PC-9 (cell line): ENCODE measurements around the gene MVD. TPM values are rescaled to one million over a fixed set of nuclear protein-coding genes. Genes with fewer than 3 reads are reported as not detected.

ENCODE experiments used
- BruUV-seq: library from RNA; stranded (reverse); fragments of 400-500 nt; replicated peaks from 2 replicates; lab custom pipeline; 2021; lab: Mats Ljungman, UMichigan
- CTCF ChIA-PET: fragments of 300-600 bp; sonication (Branson Sonifier 250); formaldehyde crosslinking; loops from one replicate; lab custom pipeline; 2022; ENCODE audit warnings: antibody characterized with exemption; lab: Charles Lee
- POLR2A ChIA-PET: fragments of 300-600 bp; sonication (Branson Sonifier 250); formaldehyde crosslinking; loops from one replicate; lab custom pipeline; 2022; ENCODE audit warnings: antibody characterized with exemption; ENCODE audit not compliant: unreplicated experiment; lab: Charles Lee
- DNase-seq, 2 experiments: peaks; one replicate each; pipeline versions ENCODE4 v3.0.0 to v3.0.0-alpha.2; 2015 to 2022; ENCODE audit warnings: mixed read lengths in 1 of 2
- H2AFZ ChIP-seq: fragments of 200-600 bp; sonication (generic); 2 replicates; pipeline ENCODE4 v1.8.1; 2017; ENCODE audit warnings: antibody characterized with exemption
- H3F3A ChIP-seq: fragments of 200-600 bp; sonication (generic); 2 replicates; pipeline ENCODE4 v1.8.1; 2017; ENCODE audit warnings: antibody characterized with exemption, mild to moderate bottlenecking, low read depth; ENCODE audit not compliant: insufficient read depth
- H3K27ac ChIP-seq: fragments of 200-600 bp; sonication (generic); 2 replicates; pipeline ENCODE4 v1.6.1; 2016; ENCODE audit warnings: mixed run types
- H3K27me3 ChIP-seq: fragments of 200-600 bp; sonication (generic); 2 replicates; pipeline ENCODE4 v1.6.1; 2016; ENCODE audit warnings: low read depth, mixed run types; ENCODE audit not compliant: insufficient read depth
- H3K36me3 ChIP-seq: fragments of 200-600 bp; sonication (generic); 2 replicates; pipeline ENCODE4 v1.6.1; 2016; ENCODE audit warnings: low read depth, mixed run types
- H3K4me1 ChIP-seq: fragments of 200-600 bp; sonication (generic); replicated peaks from 2 replicates; pipeline ENCODE4 v1.6.1; 2016; ENCODE audit warnings: mixed run types; ENCODE audit not compliant: insufficient read depth
- H3K4me2 ChIP-seq: fragments of 200-600 bp; sonication (generic); 2 replicates; pipeline ENCODE4 v1.6.1; 2017; ENCODE audit warnings: mixed run types
- H3K4me3 ChIP-seq: fragments of 200-600 bp; sonication (generic); 2 replicates; pipeline ENCODE4 v1.6.1; 2016; ENCODE audit warnings: mixed run types
- H3K79me2 ChIP-seq: fragments of 200-600 bp; sonication (generic); 2 replicates; pipeline ENCODE4 v1.6.1; 2017; ENCODE audit warnings: low read depth, mixed run types
- H3K9me2 ChIP-seq: fragments of 200-600 bp; sonication (generic); 2 replicates; pipeline ENCODE4 v1.8.1; 2017; ENCODE audit warnings: mild to moderate bottlenecking; ENCODE audit not compliant: insufficient read depth
- H3K9me3 ChIP-seq: fragments of 200-600 bp; sonication (generic); 2 replicates; pipeline ENCODE4 v1.8.1; 2016; ENCODE audit warnings: low read depth; ENCODE audit not compliant: insufficient read depth
- H4K20me1 ChIP-seq: fragments of 200-600 bp; sonication (generic); 2 replicates; pipeline ENCODE4 v1.8.1; 2017; ENCODE audit not compliant: insufficient read depth
- EZH2 ChIP-seq: fragments of 200-600 bp; sonication (generic); IDR thresholded peaks from 2 replicates; pipeline ENCODE4 v1.8.0; 2017; ENCODE audit warnings: antibody characterized with exemption, low read depth
- intact Hi-C: fragments of 100-400 bp; cut with micrococcal nuclease; formaldehyde crosslinking; loops from one replicate; pipeline ENCODE4 v1.10.0; 2022; ENCODE audit not compliant: unreplicated experiment
- total RNA-seq: library from RNA; stranded (reverse); gene quantifications from 2 replicates; pipeline ENCODE4 v1.2.3, GENCODE V29; 2021
- TF ChIP-seq, protein P1 (sequence below): fragments of 200-600 bp; sonication (generic); conservative IDR thresholded peaks from 2 replicates; pipeline ENCODE4 v1.6.1; 2017; ENCODE audit warnings: mixed run types, antibody characterized with exemption, mild to moderate bottlenecking, moderate library complexity

MVD gene
- total RNA-seq, 1 experiment from 2014 or later, result 168 TPM

GRCh38 chr16:88711750-88712340 is 49.0 kb upstream of the MVD start:
- BruUV-seq, result no TSS peak
- Histone ChIP-seq H3K4me1 (0 out of 2 replicates have a peak, but pooled peaks cover 9% of the 10 kb centered on the region), H3K27me3 (no peaks in the 10 kb centered on the region), H3K36me3 (no peaks in the 10 kb centered on the region; the same call in 1 of the 2 replicates), H3K9me3 (no peaks in the 10 kb centered on the region), H3K4me2 (no peak overlapping the region), H2AFZ (no peak overlapping the region), H3K4me3 (no peak overlapping the region), H4K20me1 (peaks cover 14% of the 10 kb centered on the region), H3K9me2 (no peaks in the 10 kb centered on the region), H3K79me2 (peaks cover 10% of the 10 kb centered on the region; the same call in 1 of the 2 replicates), H3K27ac (no peak overlapping the region), H3F3A (peaks cover 31% of the 10 kb centered on the region; the same call in 1 of the 2 replicates)
- intact Hi-C loops, result no loop called here
- TF ChIP-seq, protein P1, sequence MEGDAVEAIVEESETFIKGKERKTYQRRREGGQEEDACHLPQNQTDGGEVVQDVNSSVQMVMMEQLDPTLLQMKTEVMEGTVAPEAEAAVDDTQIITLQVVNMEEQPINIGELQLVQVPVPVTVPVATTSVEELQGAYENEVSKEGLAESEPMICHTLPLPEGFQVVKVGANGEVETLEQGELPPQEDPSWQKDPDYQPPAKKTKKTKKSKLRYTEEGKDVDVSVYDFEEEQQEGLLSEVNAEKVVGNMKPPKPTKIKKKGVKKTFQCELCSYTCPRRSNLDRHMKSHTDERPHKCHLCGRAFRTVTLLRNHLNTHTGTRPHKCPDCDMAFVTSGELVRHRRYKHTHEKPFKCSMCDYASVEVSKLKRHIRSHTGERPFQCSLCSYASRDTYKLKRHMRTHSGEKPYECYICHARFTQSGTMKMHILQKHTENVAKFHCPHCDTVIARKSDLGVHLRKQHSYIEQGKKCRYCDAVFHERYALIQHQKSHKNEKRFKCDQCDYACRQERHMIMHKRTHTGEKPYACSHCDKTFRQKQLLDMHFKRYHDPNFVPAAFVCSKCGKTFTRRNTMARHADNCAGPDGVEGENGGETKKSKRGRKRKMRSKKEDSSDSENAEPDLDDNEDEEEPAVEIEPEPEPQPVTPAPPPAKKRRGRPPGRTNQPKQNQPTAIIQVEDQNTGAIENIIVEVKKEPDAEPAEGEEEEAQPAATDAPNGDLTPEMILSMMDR, result no peak
- TF ChIP-seq EZH2, result no peak
- ChIA-PET CTCF (no interaction called here), POLR2A (no interaction called here)
- no peak for DNase-seq

DNA sequence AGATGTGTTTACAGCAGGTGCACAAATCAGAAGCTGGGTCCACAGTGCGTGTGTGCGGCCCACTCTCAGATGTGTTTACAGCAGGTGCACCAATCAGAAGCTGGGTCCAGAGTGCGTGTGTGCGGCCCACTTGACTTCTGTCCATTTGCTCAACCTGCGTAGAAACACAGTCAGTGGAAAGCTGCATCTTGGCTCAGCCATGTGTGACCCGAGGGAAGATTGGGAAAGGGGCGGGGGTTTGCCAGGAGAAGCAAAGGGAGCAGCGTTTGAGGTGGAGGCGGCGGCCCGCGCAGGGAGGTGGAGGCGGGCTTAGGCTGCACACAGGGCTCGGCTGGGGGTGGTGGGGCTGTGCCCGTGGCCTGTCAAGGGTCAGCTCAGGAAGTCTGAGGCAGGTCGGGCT is 47.7 kb upstream of the MVD start:
- BruUV-seq, result no TSS peak
- POLR2A ChIA-PET, result no interaction called here
- Histone ChIP-seq H3K27me3 (no peaks in the 10 kb centered on the region), H3F3A (peaks cover 31% of the 10 kb centered on the region; the same call in 1 of the 2 replicates), H3K27ac (no peak overlapping the region), H3K36me3 (no peaks in the 10 kb centered on the region), H3K4me2 (no peak overlapping the region), H3K4me1 (0 out of 2 replicates have a peak, but pooled peaks cover 9% of the 10 kb centered on the region), H3K79me2 (peaks cover 14% of the 10 kb centered on the region; the same call in 1 of the 2 replicates), H3K9me2 (no peaks in the 10 kb centered on the region), H4K20me1 (peaks cover 14% of the 10 kb centered on the region), H2AFZ (no peak overlapping the region), H3K4me3 (no peak overlapping the region), H3K9me3 (no peaks in the 10 kb centered on the region)
- no peak for DNase-seq
- intact Hi-C loops, result no loop called here
- CTCF ChIA-PET, result no interaction called here
- TF ChIP-seq, protein P1, result no peak
- no peak for TF ChIP-seq EZH2

- Histone ChIP-seq H3K27ac (no peak overlapping the region), H3K9me3 (no peaks in the 10 kb centered on the region), H2AFZ (peak overlapping the region; percentile 85), H3K4me2 (peak overlapping the region; percentile 88), H3K27me3 (no peaks in the 10 kb centered on the region), H3K36me3 (no peaks in the 10 kb centered on the region), H3K9me2 (no peaks in the 10 kb centered on the region), H4K20me1 (peaks cover 14% of the 10 kb centered on the region), H3K4me3 (peak overlapping the region; percentile 78), H3F3A (peaks cover 23% of the 10 kb centered on the region; the same call in 1 of the 2 replicates), H3K4me1 (peaks cover 19% of the 10 kb centered on the region), H3K79me2 (peaks cover 19% of the 10 kb centered on the region; the same call in 1 of the 2 replicates)
- ChIA-PET POLR2A (interaction anchor here (0.5 to 0.7 kb wide), 2 partner anchors 80 to 87 kb away, joined by 4 to 9 read pairs; no protein-coding TSS in a partner anchor), CTCF (interaction anchor here (0.6 kb wide), 1 partner anchor 19 kb away, joined by 9 read pairs; no protein-coding TSS in a partner anchor)
- intact Hi-C loops, result no loop called here
- TF ChIP-seq, protein P1, result no peak
- no peak for TF ChIP-seq EZH2
- BruUV-seq, result TSS peak; percentile 67
- DNase-seq, result no peak
Measured at GRCh38 chr16:88706965-88707826, 44.3 kb upstream of the MVD start.
